A204.1 (cell line): ENCODE data around the gene DENND1B.
"Not testable (repeated sequence)": the region's sequence is repeated elsewhere in the genome, so short reads cannot be mapped to it uniquely, and the experiment has no call there.

Experiments used
- FAIRE-seq: peaks from 2 replicates; lab custom pipeline; 2012; peaks lifted over from hg19 to GRCh38; lab: Jason Lieb, UNC

Gene DENND1B

DNA sequence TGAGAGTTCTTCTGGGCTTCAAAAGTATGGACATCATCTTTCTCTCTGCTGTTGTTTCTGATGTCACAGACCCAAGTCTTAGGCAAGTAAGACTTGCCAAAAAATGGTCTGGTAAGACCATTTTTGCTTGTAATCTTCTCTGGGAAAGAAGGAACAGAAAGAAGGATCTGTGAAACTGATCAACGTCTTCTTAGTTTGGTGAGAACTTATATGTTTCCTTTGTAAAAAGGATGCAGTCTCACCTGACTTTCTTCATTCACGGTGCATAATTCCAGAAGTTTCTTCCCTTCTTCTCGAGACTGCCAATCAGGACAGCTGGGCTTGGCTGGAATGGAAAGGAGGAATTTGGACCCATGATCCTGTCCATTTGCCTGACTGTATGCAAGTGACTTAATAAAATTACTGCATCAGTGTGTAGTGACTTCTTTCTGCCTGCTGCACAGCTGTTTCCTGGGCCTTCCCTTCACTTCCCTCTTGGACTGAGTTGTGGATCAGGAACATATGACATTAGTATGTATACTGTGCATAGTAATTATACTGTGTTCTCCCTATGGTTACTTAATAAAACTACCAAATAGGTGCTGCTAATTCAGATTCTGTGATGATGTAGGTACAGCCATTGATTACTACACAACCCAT lies 7.6 kb upstream of the DENND1B start:
- FAIRE-seq: no peak

DNA sequence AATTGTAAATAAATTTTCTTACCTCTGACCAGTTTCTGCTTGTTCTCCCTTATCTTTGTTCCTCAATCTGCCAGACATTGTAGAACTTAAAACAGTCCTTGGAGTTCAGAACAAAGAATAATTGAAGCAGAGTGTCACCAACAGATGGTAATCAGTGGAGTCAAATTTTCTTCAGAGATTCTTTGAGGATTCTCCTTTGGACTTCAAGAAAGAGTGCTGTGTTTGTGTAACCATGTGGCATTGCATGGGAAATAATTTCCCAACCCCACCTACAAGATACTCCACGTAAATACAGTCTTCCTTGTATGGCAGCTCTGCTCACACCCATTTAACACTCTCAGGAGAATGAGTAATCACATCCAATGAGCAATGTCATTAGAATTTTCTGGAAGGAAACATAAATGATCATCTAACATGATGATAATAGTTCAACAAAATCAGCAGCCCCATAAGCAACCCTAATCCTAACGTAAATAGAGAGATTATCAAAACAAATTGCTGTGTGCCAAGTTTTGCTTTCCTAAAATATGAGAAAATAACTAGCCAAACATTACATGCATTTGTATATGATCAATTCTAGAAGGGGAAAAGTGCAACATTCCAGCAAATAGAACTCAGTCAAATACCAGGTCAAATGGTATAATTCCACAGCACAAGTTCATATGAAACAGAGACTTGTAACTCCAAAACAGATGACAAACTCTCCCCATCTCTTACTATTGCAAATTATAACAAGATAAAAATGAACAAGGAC lies 6.9 kb upstream of the DENND1B start:
- FAIRE-seq: no peak

DNA sequence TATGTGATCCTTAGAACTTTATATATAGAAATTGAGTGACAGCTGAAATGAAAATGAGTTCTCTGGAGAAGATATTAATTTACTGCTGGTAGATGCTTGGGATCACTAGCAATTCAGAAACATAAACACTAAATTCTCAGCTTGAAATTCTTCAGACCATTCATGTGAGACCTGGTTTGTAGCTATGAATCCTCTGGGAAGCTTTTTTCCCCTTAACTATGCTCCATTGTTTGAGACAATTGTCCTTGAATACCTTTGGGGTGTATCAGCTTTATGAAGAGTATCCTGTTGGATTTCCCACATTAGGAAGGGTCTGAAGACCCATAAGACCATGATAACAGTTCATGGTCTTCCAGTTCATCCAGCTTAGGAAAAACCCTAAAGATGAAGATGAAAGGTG lies 4.6 kb upstream of the DENND1B start:
- FAIRE-seq: no peak

DNA sequence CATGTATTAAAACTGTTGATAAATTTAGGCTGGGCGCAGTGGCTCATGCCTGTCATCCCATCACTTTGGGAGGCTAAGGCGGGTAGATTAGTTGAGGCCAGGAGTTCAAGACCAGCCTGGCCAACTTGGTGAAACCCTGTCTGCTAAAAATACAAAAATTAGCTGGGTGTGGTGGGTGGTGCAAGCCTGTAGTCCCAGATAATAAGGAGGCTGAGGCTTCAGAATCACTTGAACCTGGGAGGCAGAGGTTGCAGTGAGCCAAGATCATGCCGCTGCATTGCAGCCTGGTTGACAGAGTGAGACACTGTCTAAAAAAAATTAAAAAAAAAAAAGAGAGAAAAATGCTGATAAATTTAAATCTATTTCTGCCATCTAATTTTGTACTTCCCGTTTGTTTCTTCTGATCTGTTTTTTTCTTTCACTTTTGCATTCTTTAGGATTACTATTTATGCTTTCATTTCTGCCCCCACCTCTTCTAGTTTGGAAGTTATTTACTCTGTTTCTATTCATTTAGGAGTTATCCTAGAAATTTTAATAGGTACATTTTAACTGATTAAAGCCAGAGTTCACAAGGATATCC lies 3.2 kb upstream of the DENND1B start:
- no peak for FAIRE-seq

DNA sequence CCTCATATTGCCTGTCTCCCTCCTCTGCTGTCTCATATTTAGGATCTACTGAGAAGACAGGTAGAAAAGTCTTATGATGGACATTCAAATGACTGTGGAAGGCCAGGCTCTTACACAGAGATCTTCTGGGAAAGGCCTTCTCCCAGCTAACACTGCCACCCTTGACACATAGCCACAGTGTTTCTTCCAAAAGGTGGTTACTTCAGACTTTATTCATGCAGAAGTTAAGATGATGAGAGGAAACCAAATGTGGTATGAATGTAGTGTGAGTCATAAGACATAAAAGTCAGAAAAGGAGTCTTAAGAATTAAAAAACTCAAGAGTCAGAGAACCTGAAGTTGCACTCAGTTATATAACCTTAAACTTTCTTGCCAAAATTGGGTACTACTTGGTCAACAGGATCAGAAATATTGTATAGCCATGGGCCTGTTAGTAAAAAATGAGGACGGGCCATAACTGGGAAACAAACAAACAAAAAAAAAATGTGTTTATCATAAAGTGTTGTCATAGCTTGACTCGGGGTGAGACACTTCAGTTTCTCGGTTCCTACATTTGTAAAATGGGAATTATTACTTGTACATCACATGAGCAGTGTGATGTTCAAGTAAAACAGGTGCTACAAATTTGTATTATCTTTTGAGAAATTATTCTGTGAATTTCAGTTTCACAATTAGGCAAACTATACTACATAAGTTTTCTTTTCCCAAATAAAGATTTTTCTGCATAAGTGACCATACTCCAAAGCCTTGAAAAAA lies 1.2 kb upstream of the DENND1B start:
- FAIRE-seq: no peak

DNA sequence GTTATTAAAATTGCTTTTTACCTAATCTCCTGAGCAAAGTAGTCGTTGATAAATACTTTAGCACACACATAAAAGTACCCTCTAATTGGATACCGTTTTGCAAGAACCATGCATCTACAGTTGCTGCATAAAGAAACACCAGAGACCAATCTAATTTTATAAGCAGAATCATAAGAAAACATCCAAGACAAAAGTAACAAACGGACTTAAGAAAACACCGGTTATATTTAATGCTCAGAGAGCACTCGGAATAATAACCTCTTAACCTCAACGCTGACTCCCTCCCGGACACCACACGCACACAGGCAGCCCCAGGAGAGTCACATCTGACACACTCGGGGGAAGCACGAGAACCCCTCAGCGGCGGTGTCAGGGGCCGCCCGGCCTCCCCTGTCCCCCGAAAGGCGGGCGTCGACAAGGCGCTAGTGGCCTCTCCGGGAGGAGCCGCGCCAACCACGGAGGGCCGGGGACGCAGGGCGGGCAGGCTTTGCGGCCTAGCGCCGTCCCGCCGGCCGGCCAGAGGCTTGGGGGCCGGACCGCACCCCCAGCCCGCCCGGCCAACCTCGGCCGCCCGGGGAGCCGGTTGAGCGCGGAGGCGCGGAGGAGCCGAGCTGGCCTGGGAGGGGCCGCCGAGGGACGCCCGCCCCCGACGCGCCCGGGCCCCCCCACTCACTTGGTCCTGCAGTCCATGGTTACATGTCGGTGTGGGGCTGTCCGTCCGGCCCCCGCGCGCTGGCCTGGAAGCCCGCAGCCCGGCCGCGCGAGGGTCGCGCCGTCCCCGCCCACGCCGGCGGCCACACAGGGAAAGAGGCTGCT lies 606 bp downstream of the DENND1B start:
- no peak for FAIRE-seq

DNA sequence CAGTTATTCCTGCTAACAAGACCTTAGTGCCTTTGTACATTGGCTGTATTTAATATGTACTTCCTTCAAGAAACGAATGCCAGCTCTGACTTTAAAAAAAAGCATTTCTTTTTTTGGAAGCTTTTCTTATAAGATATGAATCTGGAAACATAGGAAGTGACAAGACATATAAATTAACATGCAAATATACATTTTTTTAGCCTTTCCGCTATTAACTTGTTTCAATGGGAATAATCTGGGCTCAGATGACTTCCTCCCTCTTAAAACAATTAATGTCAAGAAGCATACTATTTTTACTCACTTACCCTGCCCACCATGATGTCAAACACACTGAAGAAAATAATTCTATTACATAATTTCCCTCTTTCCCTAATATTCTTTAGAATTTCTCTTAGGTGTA lies 1.4 kb downstream of the DENND1B start:
- FAIRE-seq: no peak

DNA sequence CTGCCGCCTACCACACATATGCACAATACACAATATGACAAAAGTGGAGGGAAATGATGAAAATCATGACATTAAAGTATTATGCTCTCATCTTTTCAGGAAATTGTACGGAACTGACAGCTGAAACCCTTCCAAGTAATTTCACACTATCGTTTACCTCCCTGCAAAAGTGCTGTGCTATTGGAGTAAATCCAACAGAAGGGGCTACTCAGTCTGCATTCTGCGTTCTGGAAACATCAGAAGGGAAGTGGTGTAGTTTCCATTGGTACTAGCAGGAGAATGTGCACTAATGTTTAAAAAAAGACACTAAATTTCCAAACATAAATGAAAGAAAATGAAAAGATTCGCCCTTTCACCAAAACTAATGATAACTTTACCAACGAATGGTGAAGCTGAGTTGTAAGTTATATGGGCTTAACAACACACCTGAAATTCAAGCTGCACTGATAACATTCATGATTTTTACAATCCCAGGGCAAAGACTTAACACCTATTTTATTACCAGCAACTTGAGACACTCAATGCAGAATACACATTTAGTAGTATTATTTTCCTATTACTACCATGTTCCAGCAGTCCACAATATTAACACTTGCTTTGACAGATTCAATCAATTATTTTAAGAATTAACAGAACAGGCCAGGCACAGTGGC lies 3.2 kb downstream of the DENND1B start:
- no peak for FAIRE-seq

DNA sequence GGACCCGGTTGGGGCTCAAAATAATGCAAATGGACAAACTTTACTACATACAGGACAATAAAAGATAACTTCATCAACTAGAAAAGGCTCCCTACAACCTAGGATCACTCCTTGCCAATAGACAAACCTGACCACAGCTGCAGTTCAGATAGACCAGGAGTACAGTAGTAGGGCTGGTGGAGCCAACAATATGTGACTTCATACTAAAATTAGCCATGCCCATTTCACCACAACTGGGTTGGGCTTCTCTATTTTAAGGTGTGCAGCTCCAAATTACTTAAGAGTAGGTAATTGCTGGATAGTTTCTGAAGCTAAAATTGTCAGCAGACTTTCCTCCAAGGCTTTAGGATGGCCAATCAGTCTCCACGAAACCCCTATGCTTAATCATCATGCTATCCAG lies 3.9 kb downstream of the DENND1B start:
- no peak for FAIRE-seq

DNA sequence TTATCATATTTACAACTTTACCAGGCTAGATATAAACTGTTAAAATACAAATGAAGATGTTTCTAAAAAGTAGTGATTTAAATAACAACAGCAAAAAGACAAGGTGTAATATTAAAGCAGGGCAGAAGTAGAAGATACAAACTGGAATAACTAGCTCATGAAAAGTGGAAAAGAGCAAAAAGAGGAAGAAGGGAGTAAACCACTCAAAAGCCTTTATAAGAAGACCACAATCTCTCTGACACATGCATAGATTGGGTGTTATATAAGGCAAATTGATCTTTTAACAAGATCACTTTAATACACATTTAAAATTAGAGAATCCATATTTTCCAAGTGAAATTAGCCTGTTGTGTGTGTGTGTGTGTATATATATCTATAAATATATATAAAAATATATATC lies 5.0 kb downstream of the DENND1B start:
- no peak for FAIRE-seq

DNA sequence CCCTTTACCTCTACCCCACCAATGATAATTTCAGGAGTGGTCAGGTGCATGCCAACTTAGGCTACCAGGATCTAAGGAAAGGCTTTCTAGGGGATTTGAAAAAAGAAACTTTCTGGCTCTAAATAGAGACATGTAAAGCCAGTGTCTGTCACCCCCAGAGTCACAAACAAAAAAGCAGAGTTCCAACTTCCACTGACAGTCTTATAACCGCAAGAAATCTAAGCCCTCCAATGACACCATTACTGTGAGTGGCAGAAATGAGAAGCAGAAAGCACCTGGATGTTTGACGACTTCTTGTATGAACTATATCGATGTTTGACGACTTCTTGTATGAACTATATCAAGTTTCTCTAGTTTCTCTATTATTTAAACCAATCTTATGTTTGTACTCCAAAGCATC lies 6.0 kb downstream of the DENND1B start:
- no peak for FAIRE-seq

DNA sequence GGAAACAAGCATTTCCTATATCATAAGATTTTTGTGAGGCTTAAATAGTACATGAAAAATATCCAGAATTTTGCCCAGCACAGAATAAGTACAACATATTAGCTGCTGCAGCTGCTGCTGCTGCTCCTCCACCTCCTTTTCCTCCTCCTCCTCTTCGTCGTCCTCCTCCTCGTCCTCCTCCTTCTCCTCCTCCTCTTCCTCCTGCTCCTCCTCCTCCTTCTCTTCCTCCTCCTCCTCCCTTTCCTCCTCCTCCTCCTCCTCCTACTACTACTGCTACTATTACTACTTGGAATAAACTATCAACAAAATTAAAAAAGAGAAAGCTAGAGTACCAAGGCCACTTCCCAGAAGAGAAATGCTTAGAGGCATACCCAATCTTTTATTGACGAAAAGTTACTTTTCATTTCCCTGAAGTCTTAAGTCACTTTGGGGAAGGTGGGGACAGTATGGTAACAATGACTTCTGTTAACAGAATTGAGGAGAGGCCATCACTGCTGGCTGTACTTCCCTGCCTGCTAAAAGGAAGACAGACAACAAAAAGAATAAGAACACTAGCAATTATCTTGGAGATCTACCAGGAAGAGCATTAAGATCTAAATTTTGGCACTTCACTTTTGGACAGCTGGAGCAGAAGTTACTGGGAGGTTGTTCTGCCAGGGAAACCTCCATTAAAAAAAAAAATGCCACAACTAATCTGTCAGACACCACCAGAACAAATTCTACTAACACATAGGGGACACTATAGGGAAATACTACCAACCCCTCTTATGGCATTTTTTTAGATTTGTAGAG lies 7.1 kb downstream of the DENND1B start:
- FAIRE-seq: no peak

DNA sequence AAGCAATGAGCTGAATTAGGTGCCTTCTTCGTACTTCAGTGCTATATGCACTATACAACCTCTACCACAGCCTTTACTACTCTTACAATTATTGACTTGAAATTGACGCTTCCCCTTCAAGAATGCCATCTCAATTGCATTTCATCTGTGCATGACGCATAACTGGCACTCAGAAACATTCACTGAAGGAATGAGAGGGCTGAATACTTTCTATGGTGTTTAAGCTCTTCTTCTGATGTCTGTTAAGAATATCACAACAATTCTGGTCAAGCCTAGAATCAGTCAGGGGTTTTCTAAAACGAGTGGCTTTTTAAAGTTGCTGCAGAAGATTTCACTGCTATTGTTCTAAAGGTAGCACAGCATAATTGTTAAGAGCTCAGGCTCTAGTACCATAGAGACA lies 11.5 kb downstream of the DENND1B start:
- no peak for FAIRE-seq

DNA sequence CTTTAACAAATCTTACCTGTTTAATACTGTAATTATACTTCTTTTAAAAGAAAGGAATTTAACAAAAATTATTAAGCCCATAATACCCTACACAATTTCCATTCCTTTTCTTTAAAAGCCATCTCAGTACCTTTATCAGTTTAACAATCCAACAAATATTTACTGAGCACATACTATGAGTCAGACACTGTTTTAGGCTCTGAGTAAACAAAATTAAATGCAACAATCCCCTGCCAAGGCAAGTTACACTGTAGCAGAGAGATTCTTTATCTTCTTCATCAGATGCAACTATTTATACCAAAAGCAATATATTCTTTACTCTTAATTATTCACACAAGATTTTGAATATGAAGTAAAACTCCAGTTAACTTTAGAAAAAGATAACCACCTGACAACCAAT lies 12.0 kb downstream of the DENND1B start:
- FAIRE-seq: no peak

DNA sequence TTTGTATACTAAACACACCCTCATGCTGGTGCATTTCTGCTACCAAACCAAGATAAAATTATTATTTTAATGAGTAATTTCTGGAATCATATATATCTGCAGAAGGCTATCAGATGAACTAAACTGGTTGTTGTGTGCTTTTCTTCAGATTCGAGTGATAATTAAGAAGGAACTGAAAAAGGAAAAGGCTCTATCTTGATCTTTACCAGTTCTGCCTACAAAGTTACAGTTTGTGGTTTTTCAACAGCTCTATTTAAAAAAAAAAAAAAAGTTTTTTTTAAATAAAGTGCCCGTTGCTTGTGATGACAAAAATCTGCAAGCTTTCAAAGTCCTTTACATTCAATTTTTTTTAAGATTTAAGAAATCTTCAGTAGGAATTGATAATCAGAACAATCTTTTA lies 13.6 kb downstream of the DENND1B start:
- FAIRE-seq: no peak

DNA sequence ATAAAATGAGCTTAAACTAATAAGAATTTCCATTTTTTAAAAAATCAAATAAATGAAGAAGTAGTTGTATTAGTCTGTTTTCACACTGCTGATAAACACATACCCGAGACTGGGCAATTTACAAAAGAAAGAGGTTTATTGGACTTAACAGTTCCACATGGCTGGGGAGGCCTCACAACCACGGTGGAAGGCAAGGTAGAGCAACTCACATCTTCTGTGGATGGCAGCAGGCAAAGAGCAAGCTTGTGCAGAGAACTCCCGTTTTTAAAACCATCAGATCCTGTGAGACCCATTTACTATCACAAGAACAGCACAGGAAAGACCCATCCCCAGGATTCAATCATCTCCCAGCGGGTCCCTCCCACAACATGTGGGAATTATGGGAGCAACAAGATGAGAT lies 19.7 kb downstream of the DENND1B start:
- FAIRE-seq: not testable (repeated sequence)

DNA sequence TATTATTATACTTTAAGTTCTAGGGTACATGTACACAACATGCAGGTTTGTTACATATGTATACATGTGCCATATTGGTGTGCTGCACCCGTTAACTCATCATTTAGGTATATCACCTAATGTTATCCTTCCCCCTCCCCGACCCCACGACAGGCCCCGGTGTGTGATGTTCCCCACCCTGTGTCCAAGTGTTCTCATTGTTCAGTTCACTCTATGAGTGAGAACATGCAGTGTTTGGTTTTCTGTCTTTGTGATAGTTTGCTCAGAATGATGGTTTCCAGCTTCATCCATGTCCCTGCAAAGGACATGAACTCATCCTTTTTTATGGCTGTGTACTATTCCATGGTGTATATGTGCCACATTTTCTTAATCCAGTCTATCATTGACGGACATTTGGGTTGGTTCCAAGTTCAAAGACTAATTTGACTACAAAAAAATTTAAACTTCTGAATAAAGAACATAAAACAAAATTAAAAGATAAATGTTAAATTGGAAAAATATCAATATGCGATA lies 22.6 kb downstream of the DENND1B start:
- FAIRE-seq: not testable (repeated sequence)

DNA sequence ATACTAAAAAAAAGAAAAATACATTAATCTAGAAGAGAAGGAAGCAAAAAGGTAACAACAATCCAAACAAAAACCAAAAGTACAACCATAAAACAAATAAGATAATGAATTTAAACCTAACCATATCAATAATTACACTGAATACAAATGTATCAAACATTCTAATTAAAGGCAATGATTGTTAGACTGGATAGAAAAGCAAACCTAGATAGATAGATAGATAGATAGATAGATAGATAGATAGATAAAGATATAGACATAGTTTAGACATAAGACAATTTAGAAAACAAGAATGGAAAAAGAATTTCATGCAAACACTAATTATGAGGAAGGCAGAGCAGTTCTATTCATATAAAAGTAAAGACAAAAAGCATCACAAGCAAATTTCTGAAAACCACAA lies 24.9 kb downstream of the DENND1B start:
- no peak for FAIRE-seq

DNA sequence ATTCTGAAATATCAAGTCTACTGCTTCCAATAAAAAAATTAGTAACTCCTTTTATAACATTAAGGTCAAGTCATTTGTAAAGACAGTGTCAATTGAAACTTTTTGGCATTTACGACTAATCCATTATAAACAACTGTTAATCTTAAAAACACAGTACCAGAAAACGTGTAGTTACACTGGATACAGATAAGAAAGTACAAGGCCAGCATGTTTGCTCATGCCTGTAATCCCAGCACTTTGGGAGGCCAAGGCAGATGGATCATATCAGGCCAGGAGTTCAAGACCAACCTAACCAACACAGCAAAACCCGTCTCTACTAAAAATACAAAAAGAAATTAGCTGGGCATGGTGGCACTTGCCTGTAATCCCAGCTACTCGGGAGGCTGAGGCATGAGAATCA lies 29.4 kb downstream of the DENND1B start:
- no peak for FAIRE-seq

DNA sequence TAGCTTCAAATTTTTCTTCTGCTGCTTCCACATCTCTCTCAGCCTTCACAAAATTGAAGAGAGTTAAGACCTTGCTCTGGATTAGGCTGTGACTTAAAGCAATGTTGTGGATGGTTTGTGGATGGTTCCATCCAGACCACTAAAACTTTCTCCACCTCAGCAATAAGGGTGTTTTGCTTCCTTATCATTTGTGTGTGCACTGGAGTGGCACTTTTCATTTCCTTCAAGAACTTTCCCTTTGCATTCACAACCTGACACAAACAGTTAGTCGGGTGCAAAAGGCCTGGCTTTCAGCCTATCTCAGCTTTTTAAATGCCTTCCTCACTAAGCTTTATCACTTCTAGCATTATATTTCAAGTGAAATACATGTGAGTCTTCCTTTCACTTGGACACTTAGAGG lies 30.3 kb downstream of the DENND1B start:
- no peak for FAIRE-seq

DNA sequence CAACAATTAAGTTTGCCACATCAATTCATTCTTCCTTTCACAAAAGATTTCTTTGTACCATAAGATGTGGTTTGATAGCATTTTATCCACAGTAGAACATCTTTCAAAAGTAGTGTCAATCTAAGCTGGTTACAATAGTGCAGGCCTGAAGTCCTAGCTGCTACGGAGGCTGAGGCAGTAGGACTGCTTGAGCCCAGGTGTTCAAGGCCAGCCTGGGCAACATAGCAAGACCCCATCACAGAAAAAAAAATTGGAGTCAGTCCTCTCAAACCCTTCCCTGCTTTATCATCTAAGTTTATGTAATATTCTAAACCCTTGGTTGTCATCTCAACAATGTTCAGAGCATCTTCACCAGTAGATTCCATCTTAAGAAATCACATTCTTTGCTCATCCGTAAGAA lies 31.7 kb downstream of the DENND1B start:
- FAIRE-seq: no peak
